WTC11 (cell line): ENCODE results near the gene VWF. TPM values are rescaled to one million over a fixed set of nuclear protein-coding genes. Genes with fewer than 3 reads are reported as not detected.
A peak's percentile ranks its signal among the peaks of the same experiment; 100 is the strongest.

Source experiments
- ATAC-seq: fragments of 200-7000 bp; cut with Tn5 transposase; 2 replicates; pipeline ENCODE4 v1.10.0; 2021; ENCODE audit warnings: mild to moderate bottlenecking, moderate library complexity
- CTCF ChIA-PET: fragments of 300-600 bp; sonication (Branson Sonifier 250); formaldehyde crosslinking; loops from one replicate; lab custom pipeline; 2021; ENCODE audit warnings: antibody characterized with exemption; lab: Charles Lee
- POLR2A ChIA-PET: fragments of 350-600 bp; sonication (Branson Sonifier 250); formaldehyde crosslinking; loops from one replicate; lab custom pipeline; 2021; ENCODE audit warnings: antibody characterized with exemption; lab: Charles Lee
- DNase-seq: peaks from one replicate; pipeline ENCODE4 v3.0.0; 2021; ENCODE audit warnings: low spot score
- H3K27ac Mint-ChIP-seq: 2 replicates; pipeline ENCODE4 v1.8.0; 2021; ENCODE audit warnings: mixed read lengths
- H3K27me3 Mint-ChIP-seq: 2 replicates; pipeline ENCODE4 v1.8.0; 2021; ENCODE audit warnings: low read depth, mild to moderate bottlenecking, moderate library complexity, mixed read lengths
- H3K36me3 Mint-ChIP-seq: 2 replicates; pipeline ENCODE4 v1.8.0; 2021; ENCODE audit warnings: mixed read lengths
- H3K4me1 Mint-ChIP-seq: 2 replicates; pipeline ENCODE4 v1.8.0; 2022; ENCODE audit warnings: mixed read lengths
- H3K4me3 Mint-ChIP-seq: 2 replicates; pipeline ENCODE4 v1.8.0; 2021; ENCODE audit warnings: mild to moderate bottlenecking, moderate library complexity, mixed read lengths
- H3K9me3 Mint-ChIP-seq: 2 replicates; pipeline ENCODE4 v1.8.0; 2021; ENCODE audit warnings: mixed read lengths
- ARID4B ChIP-seq: sonication (generic); formaldehyde crosslinking; IDR thresholded peaks from 2 replicates; pipeline ENCODE4 v1.8.0; 2023; ENCODE audit warnings: missing genetic modification reagents, mild to moderate bottlenecking, borderline replicate concordance
- ELF4 ChIP-seq: sonication (generic); formaldehyde crosslinking; IDR thresholded peaks from 2 replicates; pipeline ENCODE4 v1.8.1; 2022; ENCODE audit warnings: low read depth, mild to moderate bottlenecking, moderate library complexity, missing genetic modification reagents
- ETV6 ChIP-seq: sonication (generic); formaldehyde crosslinking; IDR thresholded peaks from 2 replicates; pipeline ENCODE4 v1.8.1; 2022; ENCODE audit warnings: mild to moderate bottlenecking, missing genetic modification reagents
- IRF1 ChIP-seq: sonication (generic); formaldehyde crosslinking; IDR thresholded peaks from 2 replicates; pipeline ENCODE4 v1.8.0; 2023; ENCODE audit warnings: missing genetic modification reagents
- NFATC4 ChIP-seq: fragments of 250-450 bp; sonication (Bioruptor Pico); IDR thresholded peaks from 2 replicates; pipeline ENCODE4 v1.9.0; 2021; ENCODE audit warnings: mild to moderate bottlenecking
- NR2C2 ChIP-seq: sonication (generic); formaldehyde crosslinking; IDR thresholded peaks from 2 replicates; pipeline ENCODE4 v1.8.0; 2022; ENCODE audit warnings: mild to moderate bottlenecking, missing genetic modification reagents
- PREB ChIP-seq: sonication (generic); formaldehyde crosslinking; IDR thresholded peaks from 2 replicates; pipeline ENCODE4 v1.8.1; 2022; ENCODE audit warnings: mild to moderate bottlenecking, missing genetic modification reagents, moderate library complexity, borderline replicate concordance
- RORB ChIP-seq: fragments of 250-450 bp; sonication (Bioruptor Pico); IDR thresholded peaks from 2 replicates; pipeline ENCODE4 v1.9.0; 2021; ENCODE audit warnings: mild to moderate bottlenecking
- TEAD1 ChIP-seq: sonication (generic); formaldehyde crosslinking; IDR thresholded peaks from 2 replicates; pipeline ENCODE4 v1.8.0; 2022; ENCODE audit warnings: mild to moderate bottlenecking, missing genetic modification reagents
- ZMAT4 ChIP-seq: fragments of 250-450 bp; sonication (Bioruptor Pico); IDR thresholded peaks from 2 replicates; pipeline ENCODE4 v1.9.0; 2021; ENCODE audit warnings: mild to moderate bottlenecking
- ZNF232 ChIP-seq: sonication (generic); formaldehyde crosslinking; IDR thresholded peaks from 2 replicates; pipeline ENCODE4 v1.8.0; 2022; ENCODE audit warnings: mild to moderate bottlenecking, missing genetic modification reagents
- ZNF263 ChIP-seq: sonication (generic); formaldehyde crosslinking; IDR thresholded peaks from 2 replicates; pipeline ENCODE4 v1.8.1; 2022; ENCODE audit warnings: low read depth, mild to moderate bottlenecking, moderate library complexity, missing genetic modification reagents
- ZNF532 ChIP-seq: fragments of 250-450 bp; sonication (Bioruptor Pico); IDR thresholded peaks from 2 replicates; pipeline ENCODE4 v1.9.0; 2021; ENCODE audit warnings: mild to moderate bottlenecking, borderline replicate concordance
- total RNA-seq: library from RNA; stranded (reverse); gene quantifications from 3 replicates; pipeline ENCODE4 v1.2.3, GENCODE V29; 2021

Gene VWF
- total RNA-seq, 1 experiment from 2014 or later: 0.48 TPM

GRCh38 chr12:6080149-6081045 lies 44.1 kb downstream of the VWF start:
- POLR2A ChIA-PET: no interaction called here
- H3K4me3 Mint-ChIP-seq: no peak overlapping the region
- TF ChIP-seq TEAD1 (CRISPR knock-in tag) (no peak), ELF4 (no peak), IRF1 (CRISPR knock-in tag) (no peak), ZNF232 (CRISPR knock-in tag) (no peak), ETV6 (no peak), ZNF263 (CRISPR knock-in tag) (no peak)
- TF ChIP-seq, all 79 proteins: peak for 0
- no peaks in the 10 kb centered on the region for H3K9me3 Mint-ChIP-seq
- no peaks in the 10 kb centered on the region for H3K36me3 Mint-ChIP-seq
- H3K4me1 Mint-ChIP-seq: peaks cover 21% of the 10 kb centered on the region
- no peak overlapping the region for H3K27ac Mint-ChIP-seq
- H3K27me3 Mint-ChIP-seq: no peaks in the 10 kb centered on the region
- ATAC-seq: no peak
- DNase-seq: no peak
- CTCF ChIA-PET: interaction anchor here (0.7 to 2.1 kb wide), 9 partner anchors 8 to 204 kb away, joined by 3 to 9 read pairs (median 4); no protein-coding TSS in a partner anchor

- ATAC-seq: 0 out of 2 replicates have a peak, but pooled peaks have one; percentile 20
- Mint-ChIP-seq H3K27ac (no peak overlapping the region), H3K27me3 (no peaks in the 10 kb centered on the region), H3K9me3 (no peaks in the 10 kb centered on the region), H3K4me3 (no peak overlapping the region), H3K4me1 (peaks cover 8% of the 10 kb centered on the region), H3K36me3 (no peaks in the 10 kb centered on the region)
- TF ChIP-seq TEAD1 (CRISPR knock-in tag) (no peak), NFATC4 (CRISPR knock-in tag) (no peak), ZMAT4 (CRISPR knock-in tag) (no peak), PREB (CRISPR knock-in tag) (no peak), IRF1 (CRISPR knock-in tag) (no peak), NR2C2 (CRISPR knock-in tag) (no peak), ZNF532 (no peak), RORB (CRISPR knock-in tag) (no peak), ARID4B (CRISPR knock-in tag) (no peak)
- POLR2A ChIA-PET: no interaction called here
- CTCF ChIA-PET: interaction anchor here (0.6 to 1.3 kb wide), 3 partner anchors 10 to 206 kb away, joined by 3 to 4 read pairs (median 3); no protein-coding TSS in a partner anchor
- no peak for DNase-seq
Observed at GRCh38 chr12:6078398-6079096, 45.9 kb downstream of the VWF start.
